Neutrophil (primary cell): ENCODE results near the gene UTP25.

Experiments used
- H3K27ac ChIP-seq: fragments of 200-600 bp; sonication (generic); 2 replicates; pipeline ENCODE4 v1.5.1; 2016; ENCODE audit warnings: mild to moderate bottlenecking, moderate library complexity
- H3K27me3 ChIP-seq: fragments of 200-600 bp; sonication (generic); 2 replicates; pipeline ENCODE4 v1.6.0; 2016; ENCODE audit warnings: mild to moderate bottlenecking
- H3K36me3 ChIP-seq: fragments of 200-600 bp; sonication (generic); 2 replicates; pipeline ENCODE4 v1.5.1; 2017
- H3K4me1 ChIP-seq, 2 experiments: fragments of 200-600 bp in 1 of 2; sonication (generic) in 1 of 2; 1 replicate in 1 of 2; 2 replicates in 1 of 2; pipeline versions ENCODE4 v1.5.1 to v1.6.1; 2013 to 2016; ENCODE audit warnings: low read depth in 1 of 2, low read length in 1 of 2, mild to moderate bottlenecking in 1 of 2, moderate library complexity in 1 of 2; ENCODE audit not compliant: control insufficient read depth in 1 of 2, insufficient read depth in 1 of 2
- H3K4me3 ChIP-seq, 2 experiments: fragments of 200-600 bp in 1 of 2; sonication (generic) in 1 of 2; 1 replicate in 1 of 2; 2 replicates in 1 of 2; pipeline ENCODE4 v1.5.1; 2013 to 2016; ENCODE audit warnings: low read depth in 1 of 2, low read length in 1 of 2, mild to moderate bottlenecking in 1 of 2, moderate library complexity in 1 of 2
- H3K9me3 ChIP-seq: fragments of 200-600 bp; sonication (generic); 2 replicates; pipeline ENCODE4 v1.5.1; 2016
- TF ChIP-seq, protein P1 (sequence below): fragments of 200-600 bp; sonication (generic); IDR thresholded peaks from 2 replicates; pipeline ENCODE4 v1.5.1; 2016; ENCODE audit warnings: antibody characterized with exemption

The UTP25 gene

DNA sequence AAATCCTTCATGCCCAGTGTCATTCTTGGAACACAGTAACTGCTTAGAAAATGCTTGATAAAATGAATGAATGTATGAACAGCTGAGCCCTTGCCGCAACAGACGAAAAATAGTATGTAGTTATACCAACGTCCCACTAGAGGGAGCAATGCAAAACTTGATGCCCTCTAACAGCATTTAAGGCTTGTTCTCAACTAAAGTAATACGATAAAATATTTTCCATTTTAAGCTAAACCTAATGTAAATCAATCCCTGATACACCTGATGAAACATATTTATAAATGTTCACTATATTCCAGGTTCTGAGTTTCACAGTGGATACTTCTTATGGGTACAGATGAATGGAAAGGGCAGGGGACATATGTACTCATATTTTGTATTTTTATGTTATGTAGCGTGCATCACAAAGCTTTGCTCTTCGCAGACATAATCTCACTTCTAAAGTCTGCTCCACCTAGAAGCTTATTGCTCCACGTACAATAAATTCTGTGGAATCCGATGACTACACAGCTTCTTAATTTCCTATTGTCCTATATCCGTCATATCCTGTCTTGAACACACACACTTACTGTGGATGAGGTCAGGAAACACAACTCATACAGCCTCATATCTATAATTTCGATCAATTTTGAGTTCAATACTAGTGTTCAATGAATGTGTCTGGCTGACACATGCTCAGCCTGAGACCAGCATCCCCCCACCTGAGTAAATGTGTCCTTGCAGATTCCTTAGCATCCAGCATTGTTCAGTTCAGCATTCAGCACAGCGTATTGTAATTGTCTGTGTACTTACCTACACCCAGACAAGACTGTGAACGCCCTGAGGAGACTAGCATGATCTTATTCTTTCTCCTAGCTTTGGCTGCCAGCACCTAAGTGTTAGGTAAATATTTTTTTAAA is 4.4 kb upstream of the UTP25 start:
- Histone ChIP-seq H3K4me3 (no peak overlapping the region), H3K36me3 (no peaks in the 10 kb centered on the region), H3K27me3 (peaks cover 68% of the 10 kb centered on the region), H3K9me3 (no peaks in the 10 kb centered on the region), H3K4me1 (peaks cover 5 to 15% of the 10 kb centered on the region in 2 experiments), H3K27ac (no peak overlapping the region)
- TF ChIP-seq, protein P1, sequence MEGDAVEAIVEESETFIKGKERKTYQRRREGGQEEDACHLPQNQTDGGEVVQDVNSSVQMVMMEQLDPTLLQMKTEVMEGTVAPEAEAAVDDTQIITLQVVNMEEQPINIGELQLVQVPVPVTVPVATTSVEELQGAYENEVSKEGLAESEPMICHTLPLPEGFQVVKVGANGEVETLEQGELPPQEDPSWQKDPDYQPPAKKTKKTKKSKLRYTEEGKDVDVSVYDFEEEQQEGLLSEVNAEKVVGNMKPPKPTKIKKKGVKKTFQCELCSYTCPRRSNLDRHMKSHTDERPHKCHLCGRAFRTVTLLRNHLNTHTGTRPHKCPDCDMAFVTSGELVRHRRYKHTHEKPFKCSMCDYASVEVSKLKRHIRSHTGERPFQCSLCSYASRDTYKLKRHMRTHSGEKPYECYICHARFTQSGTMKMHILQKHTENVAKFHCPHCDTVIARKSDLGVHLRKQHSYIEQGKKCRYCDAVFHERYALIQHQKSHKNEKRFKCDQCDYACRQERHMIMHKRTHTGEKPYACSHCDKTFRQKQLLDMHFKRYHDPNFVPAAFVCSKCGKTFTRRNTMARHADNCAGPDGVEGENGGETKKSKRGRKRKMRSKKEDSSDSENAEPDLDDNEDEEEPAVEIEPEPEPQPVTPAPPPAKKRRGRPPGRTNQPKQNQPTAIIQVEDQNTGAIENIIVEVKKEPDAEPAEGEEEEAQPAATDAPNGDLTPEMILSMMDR, result peak; percentile 83

- Histone ChIP-seq H3K9me3 (no peaks in the 10 kb centered on the region), H3K36me3 (no peaks in the 10 kb centered on the region), H3K27ac (no peak overlapping the region), H3K27me3 (peaks cover 44% of the 10 kb centered on the region), H3K4me1 (peaks cover 6 to 16% of the 10 kb centered on the region in 2 experiments), H3K4me3 (no peak overlapping the region)
- TF ChIP-seq, protein P1, result no peak
These were observed 2.0 kb upstream of the UTP25 start for GRCh38 chr1:209825591-209826434.

DNA sequence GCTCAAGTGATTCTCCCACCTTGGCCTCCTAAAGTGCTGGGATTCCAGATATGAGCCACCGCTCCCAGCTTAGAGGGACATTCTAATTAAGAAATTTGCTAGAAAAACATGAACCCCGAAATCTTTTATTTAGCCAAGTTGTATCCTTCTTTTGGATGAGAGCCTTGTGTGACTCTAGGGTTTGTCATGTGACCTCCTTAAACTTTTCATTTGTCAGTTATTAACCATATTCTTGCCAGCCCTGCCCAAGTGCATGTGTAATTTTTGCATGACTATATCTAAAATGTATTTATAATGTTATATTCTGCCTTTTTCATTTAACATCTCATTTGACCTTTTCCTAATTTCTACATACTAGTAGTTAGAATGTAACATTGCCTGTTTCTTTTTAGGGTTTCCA is 1.9 kb downstream of the UTP25 start:
- TF ChIP-seq, protein P1, result no peak
- Histone ChIP-seq H3K4me1 (peaks cover 6 to 10% of the 10 kb centered on the region in 2 experiments), H3K36me3 (no peaks in the 10 kb centered on the region), H3K4me3 (no peak overlapping the region), H3K27ac (no peak overlapping the region), H3K9me3 (no peaks in the 10 kb centered on the region), H3K27me3 (peaks cover 14% of the 10 kb centered on the region)

DNA sequence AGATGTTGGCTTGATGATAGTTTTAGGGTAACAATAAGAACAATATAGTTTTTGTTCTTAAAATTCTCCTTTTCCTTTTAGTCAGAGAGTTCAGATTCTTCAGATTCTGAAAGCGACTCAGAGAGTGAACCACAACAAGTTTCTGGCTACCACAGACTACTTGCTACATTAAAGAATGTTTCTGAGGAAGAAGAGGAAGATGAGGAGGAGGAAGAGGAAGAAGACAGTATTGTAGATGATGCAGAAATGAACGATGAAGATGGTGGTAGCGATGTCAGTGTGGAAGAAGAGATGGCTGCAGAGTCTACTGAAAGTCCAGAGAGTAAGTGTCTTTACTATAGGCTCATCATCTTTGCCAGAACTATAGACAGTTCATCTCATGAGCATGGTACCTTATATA is 3.0 kb downstream of the UTP25 start:
- H3K36me3 ChIP-seq, result no peaks in the 10 kb centered on the region
- H3K4me1 ChIP-seq, result peaks cover 6 to 10% of the 10 kb centered on the region in 2 experiments
- peaks cover 4% of the 10 kb centered on the region for H3K27me3 ChIP-seq
- H3K9me3 ChIP-seq, result no peaks in the 10 kb centered on the region
- TF ChIP-seq, protein P1, result no peak
- H3K4me3 ChIP-seq, result no peak overlapping the region
- H3K27ac ChIP-seq, result no peak overlapping the region

GRCh38 chr1:209831615-209832014 is 3.8 kb downstream of the UTP25 start:
- H3K4me1 ChIP-seq, result peaks cover 6 to 10% of the 10 kb centered on the region in 2 experiments
- H3K36me3 ChIP-seq, result no peaks in the 10 kb centered on the region
- TF ChIP-seq, protein P1, result no peak
- H3K4me3 ChIP-seq, result no peak overlapping the region
- no peaks in the 10 kb centered on the region for H3K27me3 ChIP-seq
- H3K27ac ChIP-seq, result no peak overlapping the region
- no peaks in the 10 kb centered on the region for H3K9me3 ChIP-seq
